D721Med (cell line): ENCODE results near the gene TCF19.
"Not testable (repeated sequence)": the region's sequence is repeated elsewhere in the genome, so short reads cannot be mapped to it uniquely, and the experiment has no call there.

Experiments
- DNase-seq: peaks from one replicate; pipeline ENCODE4 v3.0.0; 2011; ENCODE audit warnings: low spot score; ENCODE audit not compliant: insufficient read length
- FAIRE-seq: peaks from 2 replicates; lab custom pipeline; 2011; peaks lifted over from hg19 to GRCh38; lab: Jason Lieb, UNC
- CTCF ChIP-seq: IDR thresholded peaks from 2 replicates; pipeline ENCODE4 v1.5.1; 2012; ENCODE audit warnings: mild to moderate bottlenecking, control low read depth; ENCODE audit not compliant: insufficient read depth; ENCODE audit errors: missing control alignments

TCF19 gene

DNA sequence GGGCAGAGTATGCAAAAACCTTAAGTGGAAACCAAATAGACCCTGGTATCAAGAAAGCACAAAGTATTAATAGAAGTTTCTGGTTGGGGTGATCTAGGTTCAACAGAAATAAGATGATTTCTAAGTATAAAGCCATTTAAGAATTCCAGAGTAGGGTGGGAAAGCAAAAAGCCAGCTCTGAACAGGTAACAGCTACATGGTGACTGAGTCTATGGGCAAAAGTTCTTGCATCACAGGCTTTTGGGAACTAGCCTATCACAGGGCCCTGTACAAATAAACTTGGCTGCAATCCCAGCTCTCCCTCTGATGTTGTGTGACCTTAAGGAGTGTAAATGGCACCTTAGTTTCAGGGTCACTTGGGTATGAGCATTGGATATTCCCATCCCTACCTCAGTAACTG is 5.5 kb downstream of the TCF19 start:
- DNase-seq, result no peak
- FAIRE-seq, result no peak

GRCh38 chr6:31164475-31165063 is 6.2 kb downstream of the TCF19 start:
- not testable (repeated sequence) for FAIRE-seq, DNase-seq

More for the DNA sequence above, 5.5 kb downstream of the TCF19 start:
- TF ChIP-seq CTCF, result no peak

DNA sequence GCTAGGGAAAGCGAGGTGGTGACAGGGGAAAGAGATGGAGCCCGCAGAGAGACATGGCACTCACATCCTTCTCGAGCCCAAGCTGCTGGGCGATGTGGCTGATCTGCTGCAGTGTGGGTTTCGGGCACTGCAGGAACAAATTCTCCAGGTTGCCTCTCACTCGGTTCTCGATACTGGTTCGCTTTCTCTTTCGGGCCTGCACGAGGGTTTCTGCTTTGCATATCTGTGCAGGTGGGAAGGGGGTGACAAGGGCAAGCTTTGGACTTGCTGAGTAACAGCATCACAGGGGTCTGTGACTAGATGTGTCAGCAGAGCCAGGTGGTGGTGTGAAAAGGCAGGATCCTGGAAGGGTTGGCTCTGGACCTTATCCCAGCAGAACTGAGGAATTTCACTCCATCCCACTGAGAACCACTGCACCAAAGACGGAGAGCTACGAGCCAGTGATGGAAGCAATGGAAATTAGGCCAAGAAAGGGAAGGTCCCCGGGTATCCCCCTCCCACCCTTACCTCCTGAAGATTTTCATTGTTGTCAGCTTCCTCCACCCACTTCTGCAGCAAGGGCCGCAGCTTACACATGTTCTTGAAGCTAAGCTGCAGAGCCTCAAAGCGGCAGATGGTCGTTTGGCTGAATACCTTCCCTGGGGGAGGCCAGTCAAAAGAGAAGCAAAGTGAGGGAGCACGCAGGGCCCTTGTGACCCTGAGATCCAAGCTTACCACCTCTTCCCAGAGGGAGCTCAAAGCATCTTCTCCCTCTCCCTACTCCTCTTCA is 6.9 kb downstream of the TCF19 start:
- not testable (repeated sequence) for FAIRE-seq

DNA sequence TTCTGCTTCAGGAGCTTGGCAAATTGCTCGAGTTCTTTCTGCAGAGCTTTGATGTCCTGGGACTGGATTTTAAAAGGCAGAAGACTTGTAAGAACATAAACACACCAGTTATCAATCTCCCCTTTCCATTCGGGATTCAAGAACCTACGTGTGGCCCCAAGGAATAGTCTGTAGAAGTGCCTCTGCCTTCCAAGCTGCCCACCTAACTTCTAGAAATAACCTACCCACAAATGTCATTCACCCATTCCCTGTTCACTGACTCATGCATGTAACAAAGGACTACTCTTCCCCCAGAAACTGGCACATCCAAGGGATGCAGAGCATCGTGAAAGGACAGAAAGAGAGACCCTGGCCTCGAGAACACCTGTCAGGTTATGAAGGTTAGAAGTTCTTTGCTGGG is 7.6 kb downstream of the TCF19 start:
- DNase-seq, result no peak
- no peak for FAIRE-seq

More for the DNA sequence above, 6.9 kb downstream of the TCF19 start:
- not testable (repeated sequence) for DNase-seq

DNA sequence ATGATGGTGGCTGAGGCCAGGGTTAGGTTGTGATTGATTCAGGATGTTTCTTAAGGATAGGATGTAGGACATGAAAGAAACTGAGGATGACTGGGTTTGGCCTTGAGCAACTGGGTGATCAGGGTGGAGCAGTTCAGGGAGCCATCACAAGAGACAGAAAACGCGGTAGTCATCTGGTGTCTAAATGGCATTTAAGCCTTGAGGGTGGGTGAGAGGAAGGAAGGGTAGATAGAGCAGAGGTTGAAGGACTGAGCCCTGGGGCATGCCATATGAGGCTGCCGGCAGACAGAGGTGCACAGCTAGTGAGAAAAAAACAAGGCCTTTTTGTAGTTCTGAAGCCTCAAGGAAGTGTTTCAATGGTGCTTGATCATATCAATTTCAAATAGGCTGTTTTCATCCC is 10.2 kb downstream of the TCF19 start:
- FAIRE-seq (no peak), DNase-seq (no peak)
- no peak for TF ChIP-seq CTCF

More for the DNA sequence above, 7.6 kb downstream of the TCF19 start:
- TF ChIP-seq CTCF, result no peak

GRCh38 chr6:31169123-31169857 is 10.9 kb downstream of the TCF19 start:
- no peak for TF ChIP-seq CTCF
- FAIRE-seq (no peak), DNase-seq (no peak)

DNA sequence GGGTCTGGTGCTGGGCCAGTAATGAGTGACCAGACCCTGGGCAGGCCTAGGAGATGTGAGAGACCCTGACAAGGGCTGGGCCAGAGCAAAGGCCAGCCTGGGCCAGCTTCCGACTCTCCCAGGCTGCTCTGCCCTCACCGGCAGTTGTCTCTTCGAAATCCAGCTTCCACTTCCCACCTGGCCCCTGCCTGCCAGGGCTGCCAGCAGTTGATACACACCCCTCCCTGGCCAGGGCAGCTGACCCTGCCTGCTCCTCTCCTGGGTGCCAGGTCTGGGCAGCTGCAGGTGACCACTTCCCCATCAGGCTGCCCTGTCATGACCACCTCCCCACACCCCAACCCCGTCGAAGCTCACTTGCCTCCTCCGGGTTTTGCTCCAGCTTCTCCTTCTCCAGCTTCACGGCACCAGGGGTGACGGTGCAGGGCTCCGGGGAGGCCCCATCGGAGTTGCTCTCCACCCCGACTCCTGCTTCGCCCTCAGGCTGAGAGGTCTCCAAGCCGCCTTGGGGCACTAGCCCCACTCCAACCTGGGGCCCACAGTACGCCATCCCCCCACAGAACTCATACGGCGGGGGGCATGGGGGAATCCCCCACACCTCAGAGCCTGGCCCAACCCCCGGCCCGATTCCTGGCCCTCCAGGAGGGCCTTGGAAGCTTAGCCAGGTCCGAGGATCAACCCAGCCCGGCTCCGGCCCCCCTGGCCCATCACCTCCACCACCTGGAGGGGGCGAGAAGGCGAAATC is 11.6 kb downstream of the TCF19 start:
- not testable (repeated sequence) for FAIRE-seq

DNA sequence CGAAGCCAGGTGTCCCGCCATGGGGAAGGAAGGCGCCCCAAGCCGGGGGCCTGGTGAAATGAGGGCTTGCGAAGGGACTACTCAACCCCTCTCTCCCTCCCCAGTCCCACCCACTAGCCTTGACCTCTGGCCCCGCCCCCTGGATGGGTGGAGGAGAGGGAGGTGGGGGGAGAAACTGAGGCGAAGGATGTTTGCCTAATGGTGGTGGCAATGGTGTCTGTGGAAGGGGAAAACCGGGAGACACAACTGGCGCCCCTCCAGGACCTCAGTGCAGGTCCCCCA is 12.2 kb downstream of the TCF19 start, which contains the start of gene POU5F1:
POU5F1 (minus strand) TSS at position 83 of the 282 bp plus-strand sequence; CDS start at position 21, 62 bp downstream.
- no peak for FAIRE-seq
- TF ChIP-seq CTCF, result no peak
- DNase-seq, result no peak

More for the DNA sequence above, 11.6 kb downstream of the TCF19 start:
- DNase-seq, result not testable (repeated sequence)
